ENCODE measurements around the gene TSPAN5.

The TSPAN5 gene

GRCh38 chr4:98642991-98643426, 15.4 kb downstream of the TSPAN5 start:
- Histone ChIP-seq H3K36me3 (ENCODE audit: insufficient read depth, low read length) (no peaks in the 10 kb centered on the region), H3K4me1 (ENCODE audit: insufficient read depth, low read length) (peaks cover 16% of the 10 kb centered on the region; the same call in 1 of the 2 replicates), H3K9ac (ENCODE audit: low read depth, low read length) (no peak overlapping the region), H3K27ac (ENCODE audit: low read depth, low read length) (no peak overlapping the region), H3K27me3 (ENCODE audit: insufficient read depth, low read length) (no peaks in the 10 kb centered on the region), H3K9me3 (ENCODE audit: insufficient read depth, low read depth, low read length) (no peaks in the 10 kb centered on the region), H3K4me3 (ENCODE audit: low read length) (no peak overlapping the region)
- WGBS = 81% methylated on average over 2 of the region's 4 CpGs

GRCh38 chr4:98641906-98642668, 16.3 kb downstream of the TSPAN5 start:
- WGBS = 100% methylated on average over 1 of the region's 3 CpGs
- H3K4me1 ChIP-seq (ENCODE audit: insufficient read depth, low read length) = peaks cover 16% of the 10 kb centered on the region; the same call in 1 of the 2 replicates
- no peak overlapping the region for H3K9ac ChIP-seq (ENCODE audit: low read depth, low read length)
- H3K27me3 ChIP-seq (ENCODE audit: insufficient read depth, low read length) = no peaks in the 10 kb centered on the region
- no peaks in the 10 kb centered on the region for H3K36me3 ChIP-seq (ENCODE audit: insufficient read depth, low read length)
- H3K27ac ChIP-seq (ENCODE audit: low read depth, low read length) = no peak overlapping the region
- no peaks in the 10 kb centered on the region for H3K9me3 ChIP-seq (ENCODE audit: insufficient read depth, low read depth, low read length)
- no peak overlapping the region for H3K4me3 ChIP-seq (ENCODE audit: low read length)

- Histone ChIP-seq H3K27ac (ENCODE audit: low read depth, low read length) (no peak overlapping the region), H3K9me3 (ENCODE audit: insufficient read depth, low read depth, low read length) (no peaks in the 10 kb centered on the region), H3K9ac (ENCODE audit: low read depth, low read length) (no peak overlapping the region), H3K36me3 (ENCODE audit: insufficient read depth, low read length) (no peaks in the 10 kb centered on the region), H3K4me3 (ENCODE audit: low read length) (no peak overlapping the region), H3K4me1 (ENCODE audit: insufficient read depth, low read length) (peaks cover 16% of the 10 kb centered on the region; the same call in 1 of the 2 replicates), H3K27me3 (ENCODE audit: insufficient read depth, low read length) (no peaks in the 10 kb centered on the region)
- WGBS = 92% methylated on average over 5 of the region's 5 CpGs
These were observed 17.0 kb downstream of the TSPAN5 start for GRCh38 chr4:98641376-98641775.

- H3K4me3 ChIP-seq (ENCODE audit: low read length) = no peak overlapping the region
- H3K9me3 ChIP-seq (ENCODE audit: insufficient read depth, low read depth, low read length) = no peaks in the 10 kb centered on the region
- no peaks in the 10 kb centered on the region for H3K27me3 ChIP-seq (ENCODE audit: insufficient read depth, low read length)
- peaks cover 6% of the 10 kb centered on the region; the same call in 1 of the 2 replicates for H3K4me1 ChIP-seq (ENCODE audit: insufficient read depth, low read length)
- no peaks in the 10 kb centered on the region for H3K36me3 ChIP-seq (ENCODE audit: insufficient read depth, low read length)
- H3K9ac ChIP-seq (ENCODE audit: low read depth, low read length) = no peak overlapping the region
- 90% methylated on average over 2 of the region's 2 CpGs for WGBS
- no peak overlapping the region for H3K27ac ChIP-seq (ENCODE audit: low read depth, low read length)
These were observed 18.9 kb downstream of the TSPAN5 start for GRCh38 chr4:98639523-98639922.

GRCh38 chr4:98639108-98639507, 19.3 kb downstream of the TSPAN5 start:
- WGBS = 87% methylated on average over 2 of the region's 2 CpGs
- Histone ChIP-seq H3K4me3 (ENCODE audit: low read length) (no peak overlapping the region), H3K27me3 (ENCODE audit: insufficient read depth, low read length) (no peaks in the 10 kb centered on the region), H3K36me3 (ENCODE audit: insufficient read depth, low read length) (no peaks in the 10 kb centered on the region), H3K27ac (ENCODE audit: low read depth, low read length) (no peak overlapping the region), H3K9me3 (ENCODE audit: insufficient read depth, low read depth, low read length) (no peaks in the 10 kb centered on the region), H3K4me1 (ENCODE audit: insufficient read depth, low read length) (peaks cover 5% of the 10 kb centered on the region; the same call in 1 of the 2 replicates), H3K9ac (ENCODE audit: low read depth, low read length) (no peak overlapping the region)

GRCh38 chr4:98638661-98639060, 19.8 kb downstream of the TSPAN5 start:
- Histone ChIP-seq H3K9ac (ENCODE audit: low read depth, low read length) (no peak overlapping the region), H3K9me3 (ENCODE audit: insufficient read depth, low read depth, low read length) (no peaks in the 10 kb centered on the region), H3K27me3 (ENCODE audit: insufficient read depth, low read length) (no peaks in the 10 kb centered on the region), H3K4me3 (ENCODE audit: low read length) (no peak overlapping the region), H3K27ac (ENCODE audit: low read depth, low read length) (no peak overlapping the region), H3K4me1 (ENCODE audit: insufficient read depth, low read length) (peaks cover 5% of the 10 kb centered on the region; the same call in 1 of the 2 replicates), H3K36me3 (ENCODE audit: insufficient read depth, low read length) (no peaks in the 10 kb centered on the region)
- 95% methylated on average over 5 of the region's 5 CpGs for WGBS

GRCh38 chr4:98634061-98634460, 24.4 kb downstream of the TSPAN5 start:
- Histone ChIP-seq H3K36me3 (ENCODE audit: insufficient read depth, low read length) (no peaks in the 10 kb centered on the region), H3K4me3 (ENCODE audit: low read length) (no peak overlapping the region), H3K9me3 (ENCODE audit: insufficient read depth, low read depth, low read length) (no peaks in the 10 kb centered on the region), H3K4me1 (ENCODE audit: insufficient read depth, low read length) (peaks cover 3% of the 10 kb centered on the region; the same call in 1 of the 2 replicates), H3K27ac (ENCODE audit: low read depth, low read length) (no peak overlapping the region), H3K27me3 (ENCODE audit: insufficient read depth, low read length) (no peaks in the 10 kb centered on the region), H3K9ac (ENCODE audit: low read depth, low read length) (no peak overlapping the region)
- 100% methylated on average over 1 of the region's 1 CpG for WGBS

- Histone ChIP-seq H3K9me3 (ENCODE audit: insufficient read depth, low read depth, low read length) (no peaks in the 10 kb centered on the region), H3K4me3 (ENCODE audit: low read length) (no peak overlapping the region), H3K4me1 (ENCODE audit: insufficient read depth, low read length) (peaks cover 3% of the 10 kb centered on the region; the same call in 1 of the 2 replicates), H3K27ac (ENCODE audit: low read depth, low read length) (no peak overlapping the region), H3K36me3 (ENCODE audit: insufficient read depth, low read length) (no peaks in the 10 kb centered on the region), H3K27me3 (ENCODE audit: insufficient read depth, low read length) (no peaks in the 10 kb centered on the region), H3K9ac (ENCODE audit: low read depth, low read length) (no peak overlapping the region)
- 96% methylated on average over 3 of the region's 3 CpGs for WGBS
These were observed 25.3 kb downstream of the TSPAN5 start for GRCh38 chr4:98633159-98633558.

- Histone ChIP-seq H3K9me3 (ENCODE audit: insufficient read depth, low read depth, low read length) (no peaks in the 10 kb centered on the region), H3K4me1 (ENCODE audit: insufficient read depth, low read length) (peaks cover 11% of the 10 kb centered on the region; the same call in 1 of the 2 replicates), H3K36me3 (ENCODE audit: insufficient read depth, low read length) (no peaks in the 10 kb centered on the region), H3K4me3 (ENCODE audit: low read length) (no peak overlapping the region), H3K27me3 (ENCODE audit: insufficient read depth, low read length) (no peaks in the 10 kb centered on the region), H3K27ac (ENCODE audit: low read depth, low read length) (no peak overlapping the region), H3K9ac (ENCODE audit: low read depth, low read length) (no peak overlapping the region)
- 91% methylated on average over 3 of the region's 4 CpGs for WGBS
These were observed 26.2 kb downstream of the TSPAN5 start for GRCh38 chr4:98632258-98632657.

- no peaks in the 10 kb centered on the region for H3K36me3 ChIP-seq (ENCODE audit: insufficient read depth, low read length)
- no peak overlapping the region for H3K27ac ChIP-seq (ENCODE audit: low read depth, low read length)
- H3K9me3 ChIP-seq (ENCODE audit: insufficient read depth, low read depth, low read length) = no peaks in the 10 kb centered on the region
- H3K27me3 ChIP-seq (ENCODE audit: insufficient read depth, low read length) = no peaks in the 10 kb centered on the region
- 81% methylated on average over 3 of the region's 3 CpGs for WGBS
- H3K9ac ChIP-seq (ENCODE audit: low read depth, low read length) = no peak overlapping the region
- no peak overlapping the region for H3K4me3 ChIP-seq (ENCODE audit: low read length)
- peaks cover 19% of the 10 kb centered on the region; the same call in 1 of the 2 replicates for H3K4me1 ChIP-seq (ENCODE audit: insufficient read depth, low read length)
These were observed 26.9 kb downstream of the TSPAN5 start for GRCh38 chr4:98631506-98631905.

GRCh38 chr4:98630737-98631454, 27.5 kb downstream of the TSPAN5 start:
- no peak overlapping the region for H3K4me3 ChIP-seq (ENCODE audit: low read length)
- no peak overlapping the region for H3K9ac ChIP-seq (ENCODE audit: low read depth, low read length)
- no peaks in the 10 kb centered on the region for H3K9me3 ChIP-seq (ENCODE audit: insufficient read depth, low read depth, low read length)
- H3K36me3 ChIP-seq (ENCODE audit: insufficient read depth, low read length) = no peaks in the 10 kb centered on the region
- H3K4me1 ChIP-seq (ENCODE audit: insufficient read depth, low read length) = peaks cover 25% of the 10 kb centered on the region
- H3K27me3 ChIP-seq (ENCODE audit: insufficient read depth, low read length) = no peaks in the 10 kb centered on the region
- 74% methylated on average over 8 of the region's 8 CpGs for WGBS
- no peak overlapping the region for H3K27ac ChIP-seq (ENCODE audit: low read depth, low read length)

Data from HUES64 (cell line).